ENCODE results near the gene GPR3.
"Not testable (repeated sequence)": the region's sequence is repeated elsewhere in the genome, so short reads cannot be mapped to it uniquely, and the experiment has no call there.

The GPR3 gene

DNA sequence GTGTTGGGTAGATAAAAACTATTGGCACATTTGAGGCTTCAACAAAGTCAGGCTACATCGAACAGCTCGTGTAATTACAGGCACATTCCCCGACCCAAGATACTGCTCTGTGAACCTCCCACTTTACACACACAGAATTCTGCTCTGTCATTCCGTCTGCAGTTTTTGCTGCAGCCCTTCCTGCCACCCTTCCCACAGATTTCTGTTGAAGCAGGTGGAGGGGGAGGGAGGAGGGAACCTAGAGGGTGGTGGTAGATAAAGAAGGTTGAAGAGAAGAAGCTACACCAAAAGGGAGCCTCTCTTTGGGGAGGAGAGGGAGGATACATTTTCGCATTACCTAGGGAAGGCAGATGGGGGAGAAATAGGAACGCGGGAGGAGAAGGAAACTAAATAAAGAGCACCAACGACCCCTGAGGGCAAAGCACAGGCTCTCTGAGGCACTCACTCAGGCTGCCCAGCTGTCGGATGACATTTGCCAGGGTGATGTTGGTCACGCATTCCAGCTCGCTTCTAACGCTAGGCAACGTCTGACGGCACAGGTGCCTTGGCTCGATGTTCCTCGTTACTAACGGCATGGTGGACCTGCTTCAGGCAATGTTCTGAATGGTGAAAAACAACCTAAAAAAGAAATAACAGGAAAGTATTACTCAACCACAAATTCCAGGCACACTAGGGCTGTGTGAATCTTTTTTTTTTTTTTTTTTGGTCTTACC, 36.0 kb downstream of the GPR3 start:
- peak; percentile 50 for DNase-seq (ENCODE audit: low spot score)

DNA sequence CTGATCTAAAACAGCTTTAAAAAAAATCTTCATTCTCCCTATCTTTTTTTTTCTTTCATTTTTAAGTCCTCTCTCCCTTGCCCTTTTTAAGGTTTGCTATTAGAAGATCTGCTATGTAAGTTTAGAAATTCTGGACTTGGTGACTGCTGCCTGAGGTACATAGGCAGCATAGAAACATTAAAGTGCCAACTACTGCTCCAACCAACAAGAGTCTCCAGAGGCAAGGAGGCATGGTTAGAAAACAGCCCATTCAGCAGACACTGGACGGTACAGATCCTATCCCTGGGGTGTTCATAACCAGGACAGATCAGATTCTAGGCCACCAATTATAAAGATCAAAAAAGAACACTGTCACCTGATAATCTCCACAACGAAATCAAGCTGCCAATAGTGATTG, 36.6 kb downstream of the GPR3 start:
- DNase-seq (ENCODE audit: low spot score) = no peak

DNA sequence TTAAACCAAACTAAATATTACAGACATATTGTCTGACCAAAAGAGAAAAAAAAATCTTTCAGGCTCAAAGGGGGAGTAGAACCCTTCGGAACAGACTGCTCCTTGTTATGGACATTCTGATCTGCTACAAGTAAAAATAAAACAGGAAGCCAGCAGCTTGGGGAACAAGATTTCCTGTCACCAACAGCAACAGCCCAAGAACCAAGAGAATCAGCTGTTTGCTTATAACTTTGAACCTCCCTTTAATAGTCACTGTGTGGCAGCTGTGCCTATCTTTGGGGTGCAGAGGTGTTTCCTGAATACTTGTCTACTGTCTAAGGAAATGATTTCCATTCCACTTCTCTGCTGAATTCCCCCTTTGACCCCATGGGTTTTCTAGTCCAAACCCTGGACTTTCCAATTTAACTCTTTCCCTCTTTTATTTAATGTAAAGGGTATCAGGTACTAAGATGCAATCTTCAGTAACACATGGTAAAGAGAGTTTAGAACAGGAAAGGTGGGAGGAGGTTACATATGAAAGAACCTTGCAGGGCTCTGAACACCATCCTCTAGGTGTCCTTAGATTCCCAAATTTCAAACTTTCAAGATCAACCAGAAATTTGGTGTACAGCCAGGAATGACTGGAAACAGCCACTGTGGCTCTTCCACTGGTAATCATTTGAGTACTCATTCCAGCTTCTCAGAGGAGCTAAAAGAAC, 38.6 kb downstream of the GPR3 start:
- no peak for DNase-seq (ENCODE audit: low spot score)

GRCh38 chr1:27431601-27431940, 39.1 kb downstream of the GPR3 start:
- DNase-seq (ENCODE audit: low spot score) = no peak

- not testable (repeated sequence) for DNase-seq (ENCODE audit: low spot score)
These were observed 40.3 kb downstream of the GPR3 start for GRCh38 chr1:27432725-27433124.

DNA sequence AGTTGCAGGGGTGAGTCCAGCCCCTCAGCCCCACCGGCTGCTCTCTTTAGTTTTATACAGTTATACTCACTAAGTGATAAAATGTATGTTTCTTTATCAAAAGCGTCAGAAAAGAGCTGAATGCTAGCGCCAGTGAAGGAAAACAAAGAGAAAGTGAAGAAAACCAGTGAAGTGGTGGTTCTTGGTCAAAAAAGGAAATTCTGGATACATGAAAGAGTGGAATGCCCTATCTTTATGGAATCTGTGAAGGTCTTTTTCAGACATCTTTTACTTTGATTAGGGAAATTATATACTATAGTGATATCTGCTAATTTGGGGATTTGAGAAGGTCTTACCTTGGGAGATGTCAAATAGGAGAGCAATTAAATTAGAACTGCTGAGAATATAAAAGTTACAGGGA, 41.3 kb downstream of the GPR3 start:
- no peak for DNase-seq (ENCODE audit: low spot score)

- DNase-seq (ENCODE audit: low spot score) = no peak
These were observed 43.3 kb downstream of the GPR3 start for GRCh38 chr1:27435566-27436203.

DNA sequence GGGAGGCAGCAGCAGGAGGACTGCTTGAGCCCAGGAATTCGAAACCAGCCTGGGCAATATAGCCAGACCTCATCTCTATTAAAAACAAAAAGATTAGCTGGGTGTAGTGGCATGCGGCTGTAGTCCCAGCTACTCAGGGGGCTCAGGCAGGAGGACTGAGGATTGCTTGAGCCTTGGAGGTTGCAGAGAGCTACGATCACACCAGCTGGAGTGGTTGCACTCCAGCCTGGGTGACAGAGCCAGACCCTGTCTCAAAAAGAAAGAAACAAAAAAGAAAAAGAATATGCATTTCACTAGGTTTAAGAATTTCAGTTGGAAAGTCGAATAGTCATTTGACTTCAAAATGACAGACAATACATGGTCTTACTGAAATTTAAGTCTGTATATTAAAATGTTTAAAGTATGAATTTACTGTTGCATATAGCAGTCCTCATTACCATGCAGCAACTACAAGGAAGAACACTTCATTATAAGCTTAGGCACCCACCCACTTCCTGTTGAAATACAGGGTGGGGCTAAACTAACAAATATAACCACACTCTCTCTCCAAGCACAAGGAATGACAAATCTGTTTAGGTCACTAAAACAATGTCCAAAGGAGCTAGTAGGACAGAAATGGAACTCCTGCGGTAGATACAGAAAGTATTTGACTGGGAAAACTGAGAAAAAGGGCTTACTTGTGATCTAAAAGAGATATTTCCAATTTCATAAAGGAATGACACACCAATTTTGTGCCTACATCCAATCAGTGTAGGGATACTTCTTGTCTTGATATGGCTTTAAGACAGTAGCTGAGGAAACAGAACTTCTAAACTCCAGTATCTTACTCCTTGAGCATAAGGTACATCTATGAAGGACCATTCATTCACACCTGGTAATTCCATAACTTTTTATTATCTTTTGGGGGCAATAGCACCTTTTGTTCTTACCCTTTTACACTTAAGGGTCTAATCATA, 44.1 kb downstream of the GPR3 start:
- no peak for DNase-seq (ENCODE audit: low spot score)

DNA sequence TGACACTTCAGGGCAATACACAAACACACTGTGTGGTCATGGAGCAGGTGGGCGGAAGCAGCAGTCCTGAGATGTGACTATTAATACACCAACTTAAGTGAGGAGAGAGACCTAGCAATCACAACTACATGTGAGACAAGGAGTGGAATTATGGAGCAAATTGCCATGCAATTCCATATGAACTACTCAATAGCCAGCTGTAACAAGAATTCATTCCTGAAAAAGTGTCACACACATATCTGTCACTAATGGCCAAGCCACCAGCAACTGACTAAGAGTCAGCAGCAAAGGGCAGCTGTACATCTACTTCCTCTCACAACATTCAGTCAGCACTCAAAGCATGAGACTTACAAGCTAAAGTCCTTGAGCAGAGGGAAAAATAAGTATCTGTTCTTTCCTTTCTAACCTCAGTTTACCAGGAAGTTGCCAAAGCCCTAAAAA, 46.2 kb downstream of the GPR3 start:
- no peak for DNase-seq (ENCODE audit: low spot score)

- no peak for DNase-seq (ENCODE audit: low spot score)
These were observed 46.7 kb downstream of the GPR3 start for GRCh38 chr1:27439150-27439549.

- peak; percentile 49 for DNase-seq (ENCODE audit: low spot score)
These were observed 52.2 kb downstream of the GPR3 start for GRCh38 chr1:27444632-27445031.
